Peyer's patch (tissue), 4 donors: ENCODE measurements around the gene HTR1D. TPM values are rescaled to one million over a fixed set of nuclear protein-coding genes. Genes with fewer than 3 reads are reported as not detected.

ENCODE experiments used
- DNase-seq, 3 donors: peaks; one replicate each; pipeline ENCODE4 v3.0.0-alpha.2; 2017 to 2019
- H3K27ac ChIP-seq, 4 donors: fragments of 200-600 bp; sonication (generic); one replicate each; pipeline ENCODE4 v1.5.1; 2016 to 2019
- H3K27me3 ChIP-seq, 2 donors: fragments of 200-600 bp; sonication (generic); one replicate each; pipeline ENCODE4 v1.5.1; 2019
- H3K36me3 ChIP-seq, 3 donors: fragments of 200-600 bp; sonication (generic); one replicate each; pipeline ENCODE4 v1.5.1; 2016 to 2019
- H3K4me1 ChIP-seq, 4 donors: fragments of 200-600 bp; sonication (generic); one replicate each; pipeline ENCODE4 v1.5.1; 2016 to 2019
- H3K4me3 ChIP-seq, 4 donors: fragments of 200-600 bp; sonication (generic); 1 replicate in 3 of 4; 2 replicates in 1 of 4; pipeline ENCODE4 v1.5.1; 2016 to 2019; ENCODE audit warnings: mild to moderate bottlenecking in 1 of 4
- H3K9me3 ChIP-seq, 4 donors: fragments of 200-600 bp; sonication (generic); one replicate each; pipeline ENCODE4 v1.5.1; 2016 to 2019; ENCODE audit warnings: mild to moderate bottlenecking in 1 of 4
- CTCF ChIP-seq, 6 experiments: fragments of 450-650 bp in 4 of 6; fragments of 200-600 bp in 2 of 6; sonication (generic) in 1 of 6; IDR thresholded peaks; one replicate each; pipeline ENCODE4 v1.5.1; 2017 to 2019; ENCODE audit warnings: antibody characterized with exemption in 6 of 6, mild to moderate bottlenecking in 3 of 6, moderate library complexity in 1 of 6
- POLR2A ChIP-seq, 2 donors: fragments of 450-650 bp; IDR thresholded peaks; one replicate each; pipeline ENCODE4 v1.5.1; 2017; ENCODE audit warnings: antibody characterized with exemption in 2 of 2, mild to moderate bottlenecking in 2 of 2, moderate library complexity in 2 of 2
- small RNA-seq, 2 donors: library from RNA; depleted of rRNA; stranded (forward); fragments of <200 nt; gene quantifications; one replicate each; pipeline ENCODE3, GENCODE V24; 2016
- total RNA-seq, 4 donors: library from RNA; depleted of rRNA; stranded (reverse); fragments of >200 nt; gene quantifications; one replicate each; pipeline ENCODE4 v1.1.0, GENCODE V29; 2016

HTR1D gene
- total RNA-seq, 4 donors from 2014 or later, result 2.5 to 23.1 (median 11.1) TPM

- Histone ChIP-seq H3K36me3 (no peaks in the 10 kb centered on the region), H3K27me3 (no peaks in the 10 kb centered on the region), H3K4me3 (no peak overlapping the region), H3K27ac (no peak overlapping the region), H3K4me1 (peaks cover 0 to 42% (median 1%) of the 10 kb centered on the region in 4 donors), H3K9me3 (no peaks in the 10 kb centered on the region)
- no peak for DNase-seq
- TF ChIP-seq CTCF (IDR thresholded peaks at IDR 0.05) (no peak), POLR2A (IDR thresholded peaks at IDR 0.05) (no peak)
Observed at GRCh38 chr1:23150742-23151141, 66.6 kb downstream of the HTR1D start.

DNA sequence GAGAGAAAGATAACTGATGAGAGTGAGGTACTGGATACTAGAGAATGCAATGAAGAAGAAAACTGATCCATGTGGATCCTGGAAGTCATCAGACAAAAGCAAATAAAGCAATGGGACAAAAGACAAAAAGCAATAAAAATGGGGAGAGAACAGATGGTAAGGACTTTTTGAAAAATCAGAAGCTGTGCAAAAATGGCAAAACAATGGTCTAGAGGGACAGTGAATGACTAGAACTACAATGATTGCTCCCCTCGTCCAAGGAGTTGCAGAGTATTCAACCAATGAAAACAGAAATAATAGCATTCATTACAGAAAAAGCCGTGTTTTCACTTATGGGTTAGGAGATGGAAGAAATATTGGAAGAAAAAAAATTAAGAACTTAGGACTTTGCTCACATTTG is 67.2 kb downstream of the HTR1D start:
- H3K36me3 ChIP-seq, result no peaks in the 10 kb centered on the region
- H3K27me3 ChIP-seq, result no peaks in the 10 kb centered on the region
- H3K9me3 ChIP-seq, result no peaks in the 10 kb centered on the region
- H3K4me1 ChIP-seq, result peaks cover 0 to 36% (median 1%) of the 10 kb centered on the region in 4 donors
- no peak overlapping the region for H3K4me3 ChIP-seq
- no peak for TF ChIP-seq CTCF (IDR thresholded peaks at IDR 0.05)
- TF ChIP-seq POLR2A (IDR thresholded peaks at IDR 0.05), result no peak
- no peak for DNase-seq
- no peak overlapping the region for H3K27ac ChIP-seq

GRCh38 chr1:23149114-23149513 is 68.2 kb downstream of the HTR1D start:
- Histone ChIP-seq H3K4me3 (no peak overlapping the region), H3K36me3 (no peaks in the 10 kb centered on the region), H3K4me1 (peaks cover 0 to 36% (median 1%) of the 10 kb centered on the region in 4 donors), H3K9me3 (no peaks in the 10 kb centered on the region), H3K27ac (peak overlapping the region in 3 of 4 donors; percentile 45 to 81 (median 59)), H3K27me3 (no peaks in the 10 kb centered on the region)
- TF ChIP-seq CTCF (IDR thresholded peaks at IDR 0.05), result no peak
- peak in 1 of 2 donors; percentile 16 for TF ChIP-seq POLR2A (IDR thresholded peaks at IDR 0.05)
- DNase-seq, result peak in 1 of 3 donors; percentile 64

- Histone ChIP-seq H3K27me3 (no peaks in the 10 kb centered on the region), H3K27ac (peak overlapping the region in 2 of 4 donors; percentile 41 to 59), H3K4me3 (no peak overlapping the region), H3K4me1 (peaks cover 0 to 32% (median 1%) of the 10 kb centered on the region in 4 donors), H3K9me3 (no peaks in the 10 kb centered on the region), H3K36me3 (no peaks in the 10 kb centered on the region)
- no peak for TF ChIP-seq CTCF (IDR thresholded peaks at IDR 0.05)
- TF ChIP-seq POLR2A (IDR thresholded peaks at IDR 0.05), result no peak
- no peak for DNase-seq
Observed at GRCh38 chr1:23148084-23148483, 69.2 kb downstream of the HTR1D start.

Small RNA genes lying within 50 kb of the gene (small RNA-seq; reads per million reads assigned to genes)
- gene RNU6-135P (0 reads per million in 2 donors), gene RNU6-514P (0 reads per million in 2 donors)

Other genes with a start within 250 kb of the HTR1D start
- gene LACTBL1, start 244.6 kb downstream of the HTR1D start, total RNA-seq, result not detected
- gene TEX46, start 201.7 kb downstream of the HTR1D start, total RNA-seq, result not detected
- gene KDM1A, start 198.0 kb downstream of the HTR1D start, total RNA-seq, result 100 to 1,000 TPM in 1 of 4 donors, 10 to 100 TPM in 3; 33.5 to 102 (median 40.9) TPM
- 10 to 100 TPM; 38.8 to 92.8 (median 70.4) TPM for gene LUZP1, start 48.6 kb downstream of the HTR1D start, total RNA-seq
- 100 to 1,000 TPM in 1 of 4 donors, 10 to 100 TPM in 3; 39.4 to 122 (median 54.8) TPM for gene HNRNPR, start 126.8 kb upstream of the HTR1D start, total RNA-seq
- 10 to 100 TPM; 11.2 to 13.3 (median 12.0) TPM for gene ZNF436, start 152.3 kb upstream of the HTR1D start, total RNA-seq
- gene TCEA3, start 207.2 kb upstream of the HTR1D start, total RNA-seq, result 100 to 1,000 TPM in 2 of 4 donors, 10 to 100 TPM in 2; 64.6 to 125 (median 104) TPM